Upper lobe of right lung (tissue), 1 donor: ENCODE measurements around the gene SMARCB1. TPM values are rescaled to one million over a fixed set of nuclear protein-coding genes. Genes with fewer than 3 reads are reported as not detected.

Experiments used
- ATAC-seq: fragments of 200-7000 bp; cut with Tn5 transposase; one replicate; pipeline ENCODE4 v1.9.1; 2020; ENCODE audit warnings: mild to moderate bottlenecking, moderate library complexity
- DNase-seq: peaks from one replicate; pipeline ENCODE4 v3.0.0-alpha.2; 2020
- H3K27ac ChIP-seq: fragments of 200-600 bp; one replicate; pipeline ENCODE4 v1.8.0; 2022
- H3K27me3 ChIP-seq: fragments of 200-600 bp; one replicate; pipeline ENCODE4 v1.8.0; 2022; ENCODE audit warnings: mild to moderate bottlenecking
- H3K36me3 ChIP-seq: fragments of 200-600 bp; one replicate; pipeline ENCODE4 v1.8.0; 2022
- H3K4me1 ChIP-seq: fragments of 200-600 bp; one replicate; pipeline ENCODE4 v1.8.0; 2022
- H3K4me3 ChIP-seq: fragments of 200-600 bp; one replicate; pipeline ENCODE4 v1.8.0; 2022; ENCODE audit warnings: mild to moderate bottlenecking
- H3K9me3 ChIP-seq: fragments of 200-600 bp; one replicate; pipeline ENCODE4 v1.8.0; 2022
- intact Hi-C: fragments of 100-400 bp; cut with DNase I; formaldehyde crosslinking; loops from one replicate; pipeline ENCODE4 v1.11.0; 2022
- total RNA-seq: library from RNA; stranded (reverse); fragmentation: NEBNext Ultra II Directional; extraction: Animal tissue kit (Norgen Biotek cat#: 25700); gene quantifications from one replicate; pipeline ENCODE4 v1.2.1, GENCODE V29; 2021
- TF ChIP-seq, protein P1 (sequence below): fragments of 200-600 bp; IDR thresholded peaks from one replicate; pipeline ENCODE4 v1.8.0; 2022; ENCODE audit warnings: antibody characterized with exemption
- donor health status: DM: no; HTN: yes; CAD: no; lungs with severe emphysema.

Gene SMARCB1
- total RNA-seq, 1 donor from 2014 or later, result 59.6 TPM

DNA sequence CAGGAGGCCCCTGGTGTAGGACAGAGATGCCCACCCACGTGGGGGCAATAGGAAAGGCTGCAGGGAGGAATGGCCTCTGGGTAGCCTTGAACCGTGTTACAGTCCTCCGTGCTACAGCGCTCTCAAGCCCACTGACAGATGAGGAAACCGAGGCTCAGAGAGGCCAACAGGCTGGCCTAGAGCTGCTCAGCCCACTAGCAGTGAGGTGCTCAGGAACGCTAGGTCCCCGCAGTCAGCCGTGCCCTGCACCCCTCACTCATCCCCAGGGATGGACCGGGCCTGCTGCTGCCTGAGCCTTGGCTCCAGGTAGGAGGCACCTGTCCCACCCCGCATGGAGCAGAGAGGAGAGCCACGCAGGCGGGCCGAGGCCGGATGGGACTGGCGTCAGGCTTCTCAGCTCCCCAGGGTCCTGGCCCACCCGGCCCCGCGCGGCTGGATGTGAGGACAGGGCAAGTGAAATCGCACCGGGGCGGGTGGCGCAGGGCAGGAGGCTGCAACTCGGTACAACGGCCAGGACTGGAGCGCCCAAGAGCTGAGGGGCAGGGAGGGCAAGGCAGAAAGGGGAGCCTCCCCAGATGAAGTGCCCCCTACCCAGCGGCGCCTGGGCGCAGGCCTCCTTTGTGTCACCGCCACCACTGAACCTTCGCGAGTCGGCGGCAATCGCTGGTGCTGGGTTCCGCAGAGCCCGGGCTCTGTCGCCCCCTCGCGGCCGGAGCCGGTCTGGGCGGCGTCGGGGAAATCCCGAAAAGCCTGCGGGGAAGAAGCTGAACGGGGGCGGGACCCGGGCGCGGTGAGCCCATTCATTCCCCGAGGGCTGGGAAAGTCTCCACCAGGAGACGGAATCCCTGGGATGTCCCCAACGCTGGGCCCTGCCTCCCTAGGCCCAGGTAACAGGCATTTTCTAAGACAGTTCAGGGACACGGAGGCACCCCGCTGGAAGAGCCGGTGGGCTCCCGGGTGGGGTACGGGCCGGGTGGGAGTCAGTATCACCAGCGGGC, 62.5 kb downstream of the SMARCB1 start:
- H3K4me1 ChIP-seq, result peaks cover 18% of the 10 kb centered on the region
- peak; percentile 94 for ATAC-seq
- intact Hi-C loops, result loop anchor here (10.0 kb wide), 1 partner anchor 75 kb away; the partner anchor contains the start of gene MMP11
- TF ChIP-seq, protein P1, sequence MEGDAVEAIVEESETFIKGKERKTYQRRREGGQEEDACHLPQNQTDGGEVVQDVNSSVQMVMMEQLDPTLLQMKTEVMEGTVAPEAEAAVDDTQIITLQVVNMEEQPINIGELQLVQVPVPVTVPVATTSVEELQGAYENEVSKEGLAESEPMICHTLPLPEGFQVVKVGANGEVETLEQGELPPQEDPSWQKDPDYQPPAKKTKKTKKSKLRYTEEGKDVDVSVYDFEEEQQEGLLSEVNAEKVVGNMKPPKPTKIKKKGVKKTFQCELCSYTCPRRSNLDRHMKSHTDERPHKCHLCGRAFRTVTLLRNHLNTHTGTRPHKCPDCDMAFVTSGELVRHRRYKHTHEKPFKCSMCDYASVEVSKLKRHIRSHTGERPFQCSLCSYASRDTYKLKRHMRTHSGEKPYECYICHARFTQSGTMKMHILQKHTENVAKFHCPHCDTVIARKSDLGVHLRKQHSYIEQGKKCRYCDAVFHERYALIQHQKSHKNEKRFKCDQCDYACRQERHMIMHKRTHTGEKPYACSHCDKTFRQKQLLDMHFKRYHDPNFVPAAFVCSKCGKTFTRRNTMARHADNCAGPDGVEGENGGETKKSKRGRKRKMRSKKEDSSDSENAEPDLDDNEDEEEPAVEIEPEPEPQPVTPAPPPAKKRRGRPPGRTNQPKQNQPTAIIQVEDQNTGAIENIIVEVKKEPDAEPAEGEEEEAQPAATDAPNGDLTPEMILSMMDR, result peak; percentile 99
- peak; percentile 92 for DNase-seq
- H3K4me3 ChIP-seq, result no peak overlapping the region
- no peak overlapping the region for H3K27ac ChIP-seq
- H3K27me3 ChIP-seq, result peaks cover 7% of the 10 kb centered on the region
- no peaks in the 10 kb centered on the region for H3K36me3 ChIP-seq
- H3K9me3 ChIP-seq, result no peaks in the 10 kb centered on the region

GRCh38 chr22:23850136-23850611, 63.4 kb downstream of the SMARCB1 start:
- H3K27ac ChIP-seq, result no peak overlapping the region
- TF ChIP-seq, protein P1, result no peak
- H3K4me1 ChIP-seq, result peaks cover 9% of the 10 kb centered on the region
- intact Hi-C loops, result no loop called here
- H3K9me3 ChIP-seq, result no peaks in the 10 kb centered on the region
- DNase-seq (no peak), ATAC-seq (no peak)
- H3K4me3 ChIP-seq, result no peak overlapping the region
- peaks cover 7% of the 10 kb centered on the region for H3K27me3 ChIP-seq
- H3K36me3 ChIP-seq, result no peaks in the 10 kb centered on the region

GRCh38 chr22:23856721-23857605, 70.2 kb downstream of the SMARCB1 start:
- Histone ChIP-seq H3K4me1 (peaks cover 6% of the 10 kb centered on the region), H3K4me3 (peak overlapping the region; percentile 81), H3K9me3 (no peaks in the 10 kb centered on the region), H3K36me3 (no peaks in the 10 kb centered on the region), H3K27ac (peak overlapping the region; percentile 89), H3K27me3 (no peaks in the 10 kb centered on the region)
- DNase-seq (peak; percentile 77), ATAC-seq (peak; percentile 55)
- intact Hi-C loops, result no loop called here
- TF ChIP-seq, protein P1, result no peak

DNA sequence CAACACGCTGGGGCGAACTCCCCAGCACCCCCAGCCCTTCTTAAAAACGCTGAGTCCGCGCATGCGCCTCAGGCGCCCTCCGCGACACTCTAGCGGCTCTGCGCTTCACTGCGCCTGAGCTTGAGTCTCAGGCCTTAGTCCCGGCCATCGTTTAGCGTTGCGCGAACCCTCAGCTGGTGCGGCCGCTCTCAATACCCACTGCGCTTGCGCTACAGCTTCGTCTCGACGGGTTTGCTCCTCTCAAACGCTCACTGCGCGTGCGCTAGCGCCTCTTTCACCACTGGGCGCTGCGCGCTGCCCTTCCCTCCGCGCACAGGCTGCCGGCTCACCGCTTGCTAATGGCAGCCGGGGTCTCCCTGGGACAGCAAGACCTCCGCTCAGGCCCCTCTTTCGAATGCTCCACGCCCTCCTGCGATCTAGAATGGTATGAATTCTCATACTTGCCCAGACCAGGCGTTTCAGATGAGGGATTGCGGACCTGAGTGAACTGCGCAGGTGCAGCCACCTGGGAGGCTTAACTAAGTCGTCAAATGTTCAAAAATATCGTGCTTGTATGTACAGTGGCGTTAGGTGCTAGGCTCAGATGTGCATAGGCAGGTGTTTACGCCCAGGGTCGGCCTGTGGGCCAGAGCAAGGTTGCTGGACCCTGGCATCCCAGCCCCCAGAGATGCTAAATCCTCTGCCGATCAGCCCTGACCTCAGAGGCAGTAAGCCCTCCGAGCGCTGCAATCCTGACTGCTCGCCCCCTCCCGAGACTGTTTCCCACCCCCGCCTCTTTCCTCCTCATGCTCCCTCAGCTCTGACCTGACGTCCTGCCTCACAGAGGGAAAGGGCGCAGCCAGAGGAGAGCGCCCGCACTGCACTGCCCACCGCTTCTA, 71.1 kb downstream of the SMARCB1 start, which contains the start of gene SLC2A11:
TSS of gene SLC2A11 (plus strand) at position 270 of the 878 bp plus-strand sequence. CDS start at position 395, 125 bp downstream.
- ATAC-seq (peak; percentile 97), DNase-seq (peak; percentile 99)
- Histone ChIP-seq H3K4me1 (peaks cover 6% of the 10 kb centered on the region), H3K27ac (peak within 1 kb of the TSS; percentile 89), H3K36me3 (no peaks in the 10 kb centered on the region), H3K4me3 (peak within 1 kb of the TSS; percentile 81), H3K9me3 (no peaks in the 10 kb centered on the region), H3K27me3 (no peaks in the 10 kb centered on the region)
- TF ChIP-seq, protein P1, result peak; percentile 31
- intact Hi-C loops, result no loop called here
